ENCODE data around the gene MAPK12.

The MAPK12 gene

DNA sequence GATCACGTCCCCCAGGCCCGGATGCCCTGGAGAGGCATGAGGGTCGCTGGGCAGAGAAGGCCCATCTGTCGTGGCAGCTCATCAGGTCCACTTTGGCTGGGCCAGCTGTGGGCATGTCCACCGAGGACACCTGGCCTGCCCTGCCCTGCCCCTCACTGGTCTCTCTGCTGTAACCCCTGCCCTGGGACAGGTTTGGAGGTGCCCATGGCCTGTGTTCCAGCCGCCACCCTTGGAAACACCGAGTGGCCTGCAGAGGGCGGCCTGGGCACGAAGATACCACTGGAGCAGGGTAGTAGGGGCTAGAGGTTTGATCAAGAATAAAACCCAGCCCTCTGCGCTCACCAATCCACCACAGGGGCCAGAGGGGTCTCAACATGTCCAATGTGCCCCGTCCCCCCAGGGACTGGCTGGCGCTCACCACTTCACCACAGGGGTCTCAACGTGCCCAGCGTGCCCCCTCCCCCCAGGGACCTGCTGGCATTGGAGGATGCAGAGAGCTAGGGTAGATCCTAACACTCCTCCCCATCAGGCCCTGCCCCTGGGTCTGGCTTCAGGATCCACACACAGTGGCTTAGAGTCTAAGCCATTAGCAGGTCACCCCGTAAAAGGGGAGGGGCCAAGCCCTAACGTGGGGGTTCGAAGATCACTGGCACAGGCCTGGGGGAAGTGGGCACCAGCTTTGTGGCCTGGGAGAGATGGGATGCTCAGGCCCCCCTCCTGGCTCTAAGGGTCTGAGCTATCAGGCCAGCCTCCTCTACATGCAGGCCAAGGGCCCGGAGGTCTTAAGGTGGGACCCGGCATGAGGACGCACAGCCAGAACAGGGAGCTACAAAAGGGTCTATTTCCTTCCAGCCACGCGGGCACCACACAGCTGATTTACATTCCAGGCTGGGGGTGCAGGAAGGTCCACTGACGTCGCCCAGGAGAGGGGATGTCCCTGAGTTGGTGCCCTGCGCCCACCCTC, 9.1 kb downstream of the MAPK12 start:
- peak; percentile 39 to 54 for DNase-seq (ENCODE audit: low read depth in 2 of 2)

DNA sequence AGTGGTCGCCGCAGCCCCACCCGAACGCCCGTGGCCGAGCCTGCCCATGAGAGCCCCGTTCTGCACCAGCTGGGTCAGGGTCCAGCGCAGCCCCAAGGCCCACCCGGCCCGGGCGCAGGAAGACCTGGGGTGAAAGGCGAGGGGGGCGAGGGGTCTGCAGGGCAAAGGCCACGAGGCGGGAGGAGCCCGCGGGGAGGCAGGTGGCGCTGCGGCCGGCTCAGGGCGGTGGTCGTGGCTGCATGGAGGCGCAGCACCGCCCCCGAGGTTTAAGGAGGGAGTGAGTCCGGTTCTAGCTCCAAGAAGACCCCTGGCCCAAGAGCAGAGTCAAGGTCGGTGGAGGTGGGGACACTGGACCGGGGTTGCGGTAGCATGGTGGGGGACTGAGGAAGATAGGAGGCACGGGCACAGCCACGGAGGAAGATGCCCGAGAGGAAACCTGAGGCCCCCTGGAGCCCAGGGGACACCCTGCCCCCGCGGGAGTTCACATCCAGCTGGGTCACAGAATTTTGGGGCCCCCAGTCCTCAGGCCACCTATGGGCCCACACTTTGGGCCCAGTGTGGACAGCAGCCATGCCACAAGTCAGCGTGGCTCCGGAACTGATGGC, 9.9 kb downstream of the MAPK12 start:
- DNase-seq (ENCODE audit: low read depth in 2 of 2), result no peak

DNA sequence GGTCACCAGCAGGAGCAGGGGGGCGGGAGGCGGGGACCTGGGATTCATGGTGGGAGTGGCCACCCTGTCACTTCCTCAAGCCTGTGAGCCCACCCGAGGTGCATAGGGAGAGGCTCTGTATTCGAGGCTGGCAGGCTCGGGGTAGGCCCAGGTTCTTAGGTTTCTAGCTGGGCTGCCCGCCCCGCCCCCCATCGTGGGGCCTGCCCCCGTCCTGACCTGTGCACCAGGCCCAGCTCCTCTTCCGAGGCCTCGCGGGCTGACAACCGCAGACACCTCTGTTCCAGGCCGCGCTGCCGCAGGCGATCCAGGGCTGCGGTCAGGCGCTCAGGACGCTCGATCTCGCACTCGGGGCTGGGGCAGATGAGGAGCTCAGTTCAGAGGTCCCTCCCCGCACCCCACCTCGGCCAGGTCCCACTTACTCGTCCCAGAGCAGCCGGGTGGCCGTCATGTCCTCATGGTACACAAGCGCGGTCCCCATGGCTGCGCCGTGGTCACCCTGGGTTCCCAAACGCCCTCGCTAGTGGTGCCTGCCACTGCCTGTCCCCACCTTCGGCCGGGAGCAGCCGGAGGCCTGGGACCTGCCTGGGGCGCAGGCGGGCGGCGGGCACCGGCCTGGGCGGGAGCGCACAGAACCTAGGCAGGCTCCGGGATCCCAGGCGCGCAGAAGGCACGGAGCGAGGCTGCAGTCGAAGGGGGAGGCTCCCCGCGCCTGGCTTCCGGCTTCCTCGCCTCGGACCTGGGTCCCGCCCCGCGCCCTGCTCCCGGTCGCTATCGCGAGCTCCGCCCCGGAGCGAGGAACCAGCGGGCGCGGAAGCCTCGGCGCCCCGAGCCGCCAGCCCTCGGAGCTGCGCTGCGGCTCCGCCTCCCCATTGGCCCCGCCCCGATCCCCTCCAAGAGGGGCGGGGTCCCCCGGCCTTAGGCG, 10.7 kb downstream of the MAPK12 start, which contains the start of gene HDAC10:
TSS of gene HDAC10 (minus strand) at position 711 of the 922 bp plus-strand sequence. CDS start at position 478, 233 bp downstream.
- peak; percentile 37 to 54 for DNase-seq (ENCODE audit: low read depth in 2 of 2)

DNA sequence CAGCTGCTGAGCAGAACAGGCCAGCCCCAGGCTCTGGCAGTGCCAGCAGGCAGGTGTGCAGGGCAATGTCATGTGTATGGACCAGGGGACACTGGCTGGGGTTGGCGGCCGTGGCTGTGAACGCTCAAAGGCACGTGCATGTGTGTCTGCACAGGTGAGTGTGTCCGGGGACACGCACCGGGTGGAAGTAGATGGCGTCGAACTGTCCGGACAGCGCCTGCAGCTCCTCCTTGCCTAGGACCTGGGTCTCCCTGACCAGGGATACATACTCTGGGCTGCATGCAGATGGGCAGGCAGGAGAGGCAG, 11.3 kb downstream of the MAPK12 start:
- DNase-seq (ENCODE audit: low read depth in 2 of 2), result no peak

DNA sequence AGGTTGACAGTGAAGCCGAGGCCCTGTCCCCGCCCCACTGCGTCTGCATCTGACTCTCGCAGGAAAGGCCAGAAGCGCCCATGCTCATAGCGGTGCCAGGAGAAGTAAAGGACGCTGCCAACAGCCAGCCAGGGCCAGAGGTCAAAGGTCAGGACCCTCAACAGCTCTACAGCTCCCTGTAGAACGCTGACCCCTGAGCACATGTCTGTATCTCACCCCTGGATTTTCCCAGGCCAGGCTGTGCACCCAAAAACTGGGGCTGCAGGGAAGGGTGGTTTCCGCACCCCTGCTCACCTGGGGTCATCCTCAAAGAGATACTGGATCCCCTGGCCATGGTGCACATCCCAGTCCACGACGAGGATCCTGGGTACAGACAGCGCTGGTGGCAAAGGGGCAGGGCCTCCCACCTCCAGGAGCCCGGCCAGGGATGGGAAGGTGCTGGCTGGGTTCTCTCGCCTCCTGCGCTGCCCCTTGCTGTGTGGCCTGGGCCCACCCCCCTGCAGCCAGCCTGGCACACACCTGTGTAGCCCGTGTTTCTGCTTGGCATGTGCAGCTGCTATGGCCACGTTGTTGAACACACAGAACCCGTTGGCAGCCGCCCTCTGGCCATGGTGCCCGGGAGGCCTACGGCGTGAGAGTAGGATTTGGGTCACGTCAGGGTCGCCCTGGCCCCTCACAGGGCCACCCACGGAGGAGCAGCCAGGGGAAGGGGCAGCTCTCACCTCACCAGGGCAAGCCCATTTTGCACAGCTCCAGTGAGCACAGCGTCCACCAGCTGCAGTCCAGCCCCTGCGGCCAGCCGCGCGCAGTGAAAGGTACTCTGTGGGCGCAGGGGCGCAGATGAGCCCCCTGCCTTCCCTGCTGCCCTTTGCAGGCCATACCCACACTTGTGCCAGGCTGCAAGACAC, 11.9 kb downstream of the MAPK12 start:
- no peak for DNase-seq (ENCODE audit: low read depth in 2 of 2)

DNA sequence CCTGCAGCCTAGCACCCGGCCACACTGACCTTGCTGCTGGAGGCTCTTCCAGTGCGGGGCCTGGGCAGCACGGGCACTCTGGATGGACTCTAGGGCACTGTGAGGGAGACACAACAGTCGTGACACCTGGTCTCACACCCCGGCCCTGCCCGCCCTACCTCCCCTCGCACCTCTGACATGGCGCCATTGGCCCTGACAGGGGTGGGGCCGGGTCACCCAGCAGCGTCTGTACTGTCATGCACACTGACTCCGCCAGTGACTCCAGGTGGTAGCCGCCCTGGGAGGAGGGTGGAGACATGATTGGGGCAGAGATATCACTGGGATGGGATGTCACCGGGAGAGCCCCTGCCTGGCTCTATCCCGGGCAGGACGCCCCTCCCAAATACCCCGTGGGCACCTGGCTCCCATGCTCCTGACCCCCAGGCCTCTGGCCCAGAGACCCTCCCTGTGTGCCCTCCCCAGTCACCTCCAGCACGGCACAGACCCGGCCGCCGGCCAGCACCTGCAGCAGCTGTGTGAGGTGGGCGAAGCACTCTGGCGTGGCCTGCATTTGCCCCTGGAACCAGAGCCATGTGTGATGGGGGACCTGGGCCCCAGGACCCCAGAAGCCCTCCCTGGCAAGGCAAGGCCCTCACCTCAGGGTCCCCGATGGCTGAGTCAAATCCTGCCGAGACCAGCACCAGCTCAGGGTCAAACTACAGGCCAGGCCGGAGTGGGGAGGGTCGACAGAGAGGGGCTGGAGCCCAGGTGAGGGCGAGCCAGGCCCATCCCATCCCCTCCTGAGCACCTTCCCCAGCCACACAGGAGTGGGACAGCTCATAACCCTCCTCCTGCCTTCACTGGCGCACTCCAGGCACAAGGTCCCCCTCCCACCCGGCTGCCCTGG, 13.0 kb downstream of the MAPK12 start:
- no peak for DNase-seq (ENCODE audit: low read depth in 2 of 2)

DNA sequence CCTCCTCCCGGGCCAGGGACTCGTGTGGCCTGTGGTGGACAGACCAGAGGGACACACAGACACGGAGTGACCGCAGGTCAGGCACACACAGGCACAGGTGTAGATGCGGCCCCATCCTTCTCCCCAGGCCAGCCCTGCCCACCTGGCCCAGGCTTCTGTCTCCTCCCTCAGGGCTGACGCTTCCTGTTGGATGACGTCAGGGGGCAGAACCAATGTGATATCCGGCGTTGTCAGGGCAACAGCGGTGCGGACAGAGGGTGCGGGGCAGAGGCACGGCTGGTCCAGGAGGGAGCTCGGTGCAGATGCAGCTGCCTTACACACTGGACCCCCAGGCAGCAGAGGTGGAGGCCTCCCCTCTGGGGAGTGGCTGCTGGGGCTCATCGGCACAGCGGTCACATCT, 13.7 kb downstream of the MAPK12 start:
- no peak for DNase-seq (ENCODE audit: low read depth in 2 of 2)

DNA sequence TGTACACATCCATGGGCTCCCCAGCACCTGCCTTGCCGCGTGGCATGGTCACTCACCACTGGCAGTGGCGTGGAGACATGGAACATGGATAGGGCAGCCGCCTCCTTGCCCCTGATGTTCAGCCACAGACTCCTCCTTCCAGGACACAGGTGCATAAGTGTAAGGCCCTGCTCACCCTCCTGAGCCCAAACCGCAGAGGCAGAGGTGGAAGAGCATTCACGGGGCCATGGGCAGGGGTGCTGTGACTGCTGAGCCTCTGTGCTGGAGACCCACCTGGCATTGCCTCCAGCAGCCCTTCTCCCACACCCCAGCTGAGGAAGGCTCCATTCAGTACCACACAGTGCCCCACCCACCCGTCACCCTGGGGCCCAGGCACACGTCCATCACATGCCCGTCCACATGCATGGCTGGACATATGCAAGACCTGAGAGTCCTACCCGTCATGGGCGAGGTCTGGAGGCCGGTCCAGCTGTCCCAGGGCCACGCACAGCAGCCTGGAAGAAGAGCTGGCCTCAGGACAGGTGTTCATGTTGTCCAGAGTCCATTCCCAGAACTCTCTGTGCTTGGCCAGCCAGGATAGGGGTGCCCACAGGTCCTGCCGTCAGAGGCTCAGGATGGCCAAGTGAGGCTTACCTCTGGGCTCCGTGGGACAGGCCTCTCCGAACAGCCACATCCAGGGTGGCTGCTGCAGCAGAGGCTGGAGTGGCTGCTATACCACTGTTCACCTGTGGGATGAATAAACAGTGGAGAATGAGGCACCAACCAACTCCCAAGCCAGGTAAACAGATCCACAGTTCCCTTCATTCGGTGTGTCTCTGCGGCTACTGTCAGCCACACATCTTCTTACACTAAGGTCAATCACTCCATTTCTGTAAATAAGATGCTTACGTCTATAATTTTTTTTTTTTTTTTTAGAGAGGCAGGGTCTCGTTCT, 15.0 kb downstream of the MAPK12 start:
- no peak for DNase-seq (ENCODE audit: low read depth in 2 of 2)

DNA sequence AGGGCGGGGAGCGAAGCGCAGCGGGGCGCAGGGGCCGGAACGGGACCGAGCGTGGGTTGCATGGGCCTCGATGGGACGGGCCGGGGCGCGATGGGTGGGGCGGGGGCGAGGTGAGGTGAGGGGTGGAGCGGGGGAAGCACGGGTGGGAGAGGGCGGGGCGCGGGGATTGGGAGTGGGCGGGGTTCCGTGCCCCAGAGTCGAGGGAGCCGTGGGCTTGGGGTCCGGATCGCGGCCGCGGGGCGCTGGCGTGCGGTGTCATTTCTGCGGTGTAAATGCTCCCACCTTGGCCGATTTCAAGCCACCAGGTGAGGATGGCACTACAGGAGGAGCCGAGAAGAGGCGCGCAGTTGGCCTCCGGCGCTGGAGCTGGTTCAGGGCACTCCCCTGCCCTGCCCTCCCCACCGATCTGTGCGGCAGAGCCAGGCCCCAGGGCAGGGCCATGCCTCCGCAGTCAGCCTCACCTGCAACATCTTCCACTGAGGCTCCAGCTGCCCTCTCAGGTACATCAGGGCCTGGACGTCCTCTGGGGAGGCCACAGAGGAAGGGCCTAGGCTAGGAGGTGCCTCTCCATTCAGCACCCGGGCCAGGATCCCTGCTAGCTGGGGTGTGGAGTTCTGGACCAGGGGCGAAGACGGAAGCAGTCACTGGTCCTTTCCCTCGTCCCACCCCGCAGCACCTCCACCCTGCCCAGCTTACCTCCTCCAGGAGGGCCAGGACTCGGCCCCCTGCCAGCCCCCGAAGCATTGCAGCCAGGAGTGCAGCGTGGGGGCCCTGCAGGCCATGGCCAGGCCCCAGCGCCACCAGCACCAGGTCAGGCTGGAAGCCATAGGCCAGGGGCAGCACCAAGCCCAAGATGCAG, 16.0 kb downstream of the MAPK12 start:
- no peak for DNase-seq (ENCODE audit: low read depth in 2 of 2)

DNA sequence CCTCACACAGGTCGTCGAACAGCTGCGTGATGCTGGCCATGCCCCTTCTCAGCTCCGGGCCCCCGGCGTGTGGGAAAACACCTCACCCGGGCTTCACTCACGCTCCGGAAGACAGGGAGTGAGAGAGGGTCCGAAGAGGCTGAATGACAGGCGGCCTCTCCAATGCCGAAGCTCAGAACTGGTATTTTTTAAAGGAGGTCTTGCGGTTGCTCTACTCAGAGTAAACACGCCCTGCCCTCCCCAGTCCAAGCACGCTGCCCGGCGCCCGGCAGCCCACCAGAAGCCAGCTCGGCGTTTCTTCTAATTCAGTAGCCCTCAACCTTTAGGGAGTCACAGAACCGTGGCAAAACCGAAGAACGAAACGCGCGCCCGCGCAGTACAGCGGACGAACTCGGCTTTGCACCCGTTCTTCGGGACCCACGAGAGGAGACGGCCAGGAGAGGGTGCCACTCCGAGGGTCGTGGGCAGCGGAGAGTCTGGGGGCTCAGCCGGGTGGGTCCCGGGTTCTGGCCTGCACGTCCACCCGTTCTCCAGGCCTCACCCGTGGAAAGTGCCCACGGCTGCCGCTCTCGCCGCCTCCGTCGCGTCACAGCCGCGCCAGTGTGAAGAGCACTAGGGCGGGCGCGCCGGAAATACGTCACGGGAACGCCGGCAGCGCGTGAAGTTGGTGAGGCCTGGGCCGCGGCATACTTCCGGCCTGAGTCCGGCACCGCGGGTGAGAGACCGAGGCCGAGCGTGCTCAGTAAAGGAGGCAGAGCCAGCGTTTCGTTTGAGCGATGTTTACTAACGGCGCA, 16.9 kb downstream of the MAPK12 start, which contains the start of gene TUBGCP6:
TSS of gene TUBGCP6 (minus strand) at position 604 of the 794 bp plus-strand sequence. CDS start at position 40, 564 bp downstream.
- DNase-seq (ENCODE audit: low read depth in 2 of 2), result peak; percentile 77 to 85

DNA sequence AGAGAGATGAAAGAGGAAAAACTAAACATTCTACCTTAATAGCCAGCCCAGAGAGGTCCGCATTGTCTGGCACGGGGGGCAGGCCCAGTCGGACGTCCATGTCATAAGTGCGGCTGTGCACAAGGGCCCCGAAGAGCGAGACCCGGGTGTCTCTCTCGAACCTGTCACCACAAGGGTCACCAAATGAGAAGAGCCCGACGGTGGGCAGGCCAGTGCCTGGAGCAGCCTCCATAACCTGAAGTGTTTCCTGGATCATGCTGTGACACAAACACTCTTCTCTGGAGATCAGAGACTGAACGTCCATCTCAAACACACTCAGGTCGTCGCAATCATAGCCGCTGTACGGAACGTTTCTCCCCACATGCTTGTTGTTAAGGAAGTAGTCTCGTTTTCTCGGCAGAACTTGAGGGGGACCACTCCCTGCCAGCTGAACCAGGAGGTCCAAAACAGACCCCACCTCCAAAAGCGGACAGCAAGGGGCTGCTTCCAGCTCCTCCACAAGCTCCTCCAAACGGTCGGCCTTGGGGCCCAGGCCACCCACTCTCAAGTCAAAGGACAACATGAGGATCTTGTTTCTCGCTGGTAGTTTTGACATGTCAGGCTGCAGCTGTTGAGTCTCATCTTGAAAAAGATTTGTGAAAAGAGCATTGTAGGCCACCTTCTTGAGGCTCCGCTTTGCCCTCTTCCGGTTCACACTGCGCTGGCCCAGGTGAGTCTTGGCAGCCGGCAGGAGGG, 17.6 kb downstream of the MAPK12 start:
- DNase-seq (ENCODE audit: low read depth in 2 of 2), result no peak

DNA sequence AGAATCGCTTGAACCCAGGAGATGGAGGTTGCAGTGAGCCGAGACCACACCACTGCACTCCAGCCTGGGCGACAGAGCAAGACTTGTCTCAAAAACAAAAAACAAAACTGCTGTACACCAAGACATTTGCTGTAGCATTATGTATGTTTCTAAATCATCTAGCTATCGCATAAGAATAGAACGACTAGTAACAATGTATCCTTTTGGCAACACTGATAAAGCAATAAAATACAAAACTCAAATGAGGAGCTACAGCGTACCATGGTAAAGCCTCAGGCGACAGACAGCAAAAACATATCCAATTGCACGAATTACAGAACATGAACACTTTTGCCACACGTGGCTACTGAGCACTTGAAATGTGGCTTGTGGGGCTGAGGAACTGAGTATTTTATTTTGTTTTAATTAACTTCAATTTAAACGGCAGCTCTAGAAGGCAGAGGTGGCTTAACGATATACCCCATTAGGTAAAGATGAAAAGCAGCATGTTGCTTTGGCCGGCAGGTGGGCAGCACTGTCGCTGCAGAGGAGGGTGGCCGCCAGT, 19.0 kb downstream of the MAPK12 start:
- no peak for DNase-seq (ENCODE audit: low read depth in 2 of 2)

DNA sequence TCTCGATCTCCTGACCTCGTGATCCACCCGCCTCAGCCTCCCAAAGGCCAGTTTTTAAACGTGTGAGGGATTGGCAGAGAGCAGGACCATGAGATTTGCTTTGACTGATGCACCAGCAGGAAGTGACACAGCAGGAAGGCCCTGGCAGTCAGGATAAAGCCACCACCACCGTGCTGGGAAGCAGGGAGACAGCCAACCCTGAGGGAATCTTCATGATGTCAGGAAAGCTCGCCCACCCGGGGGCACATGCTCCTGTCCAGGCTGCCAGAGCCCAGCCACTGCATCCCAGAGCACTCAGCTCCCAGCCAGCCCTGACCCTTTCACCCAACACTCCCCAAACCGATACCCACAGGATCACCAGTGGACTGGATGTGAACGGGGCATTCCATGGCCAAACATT, 22.7 kb downstream of the MAPK12 start:
- no peak for DNase-seq (ENCODE audit: low read depth in 2 of 2)

DNA sequence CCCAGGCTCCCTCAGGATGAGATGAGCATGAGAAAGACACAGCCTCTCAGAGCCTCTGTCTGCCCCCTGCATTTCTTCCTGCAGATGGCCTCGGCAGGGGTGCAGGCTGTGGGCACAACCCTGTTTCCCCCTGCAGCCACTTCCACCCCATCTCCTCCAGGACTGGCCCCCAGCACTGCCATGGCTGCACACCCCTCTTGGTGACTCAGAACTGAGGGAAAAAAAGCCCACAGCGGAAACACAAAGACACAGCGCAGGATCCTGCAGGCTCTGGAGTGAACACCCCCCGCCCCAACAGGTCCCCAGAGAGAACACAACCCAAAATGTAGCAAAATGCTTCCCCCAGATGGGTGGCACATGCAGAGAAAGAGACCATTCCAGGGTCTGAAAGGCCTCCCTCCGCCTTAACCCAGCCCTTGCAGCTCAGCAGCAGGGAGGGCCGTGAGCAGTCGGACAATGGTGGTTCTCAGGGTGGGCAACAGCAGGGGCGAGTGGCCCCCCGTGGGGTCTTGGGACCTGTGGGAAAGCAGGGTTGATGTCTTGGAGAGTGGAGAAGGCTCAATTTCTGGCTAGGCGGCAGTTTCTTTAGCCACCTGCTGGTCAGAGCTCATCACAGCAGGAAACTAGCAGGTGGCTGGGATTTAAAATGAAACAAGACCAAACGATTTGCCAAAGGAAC, 24.6 kb downstream of the MAPK12 start:
- DNase-seq (ENCODE audit: low read depth in 2 of 2), result no peak

DNA sequence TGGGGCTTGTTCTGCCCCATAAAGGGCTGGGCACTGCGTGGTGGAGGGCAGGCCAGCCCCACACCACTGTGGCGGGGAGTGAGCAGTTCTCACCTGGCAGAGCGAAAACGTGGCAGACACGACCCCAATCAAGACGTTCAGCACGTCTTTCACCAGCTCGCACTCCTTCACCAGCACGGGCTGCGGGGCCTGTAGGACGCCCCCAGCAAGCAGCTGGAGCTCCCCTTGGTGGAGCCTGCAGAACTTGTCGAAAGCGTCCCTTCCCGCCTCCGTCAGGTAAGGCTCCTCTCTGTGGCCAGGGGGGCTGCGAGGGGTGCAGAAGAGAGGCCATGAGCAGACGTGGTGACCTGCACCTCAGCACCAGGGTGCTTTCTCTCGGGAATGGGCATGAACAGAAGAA, 28.3 kb downstream of the MAPK12 start:
- DNase-seq (ENCODE audit: low read depth in 2 of 2), result no peak
